ENCODE measurements around the gene TCEA3.

The TCEA3 gene

GRCh38 chr1:23385119-23385621, 39.4 kb downstream of the TCEA3 start:
- DNase-seq (ENCODE audit: low spot score), result no peak
- no peak overlapping the region for H3K4me3 ChIP-seq (ENCODE audit: severe bottlenecking)
- H3K9me3 ChIP-seq (ENCODE audit: severe bottlenecking), result no peaks in the 10 kb centered on the region
- peaks cover 26% of the 10 kb centered on the region for H3K4me1 ChIP-seq (ENCODE audit: insufficient read depth, poor library complexity, severe bottlenecking)
- TF ChIP-seq, protein P1, sequence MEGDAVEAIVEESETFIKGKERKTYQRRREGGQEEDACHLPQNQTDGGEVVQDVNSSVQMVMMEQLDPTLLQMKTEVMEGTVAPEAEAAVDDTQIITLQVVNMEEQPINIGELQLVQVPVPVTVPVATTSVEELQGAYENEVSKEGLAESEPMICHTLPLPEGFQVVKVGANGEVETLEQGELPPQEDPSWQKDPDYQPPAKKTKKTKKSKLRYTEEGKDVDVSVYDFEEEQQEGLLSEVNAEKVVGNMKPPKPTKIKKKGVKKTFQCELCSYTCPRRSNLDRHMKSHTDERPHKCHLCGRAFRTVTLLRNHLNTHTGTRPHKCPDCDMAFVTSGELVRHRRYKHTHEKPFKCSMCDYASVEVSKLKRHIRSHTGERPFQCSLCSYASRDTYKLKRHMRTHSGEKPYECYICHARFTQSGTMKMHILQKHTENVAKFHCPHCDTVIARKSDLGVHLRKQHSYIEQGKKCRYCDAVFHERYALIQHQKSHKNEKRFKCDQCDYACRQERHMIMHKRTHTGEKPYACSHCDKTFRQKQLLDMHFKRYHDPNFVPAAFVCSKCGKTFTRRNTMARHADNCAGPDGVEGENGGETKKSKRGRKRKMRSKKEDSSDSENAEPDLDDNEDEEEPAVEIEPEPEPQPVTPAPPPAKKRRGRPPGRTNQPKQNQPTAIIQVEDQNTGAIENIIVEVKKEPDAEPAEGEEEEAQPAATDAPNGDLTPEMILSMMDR (IDR thresholded peaks at IDR 0.05; ENCODE audit: poor library complexity, severe bottlenecking), result no peak
- H3K27me3 ChIP-seq (ENCODE audit: insufficient read depth, poor library complexity, severe bottlenecking), result no peaks in the 10 kb centered on the region
- H3K36me3 ChIP-seq (ENCODE audit: low read depth), result no peaks in the 10 kb centered on the region
- peak overlapping the region; percentile 71 for H3K27ac ChIP-seq (ENCODE audit: poor library complexity, severe bottlenecking)
- ATAC-seq (ENCODE audit: low read depth), result no peak; the same call in 2 of the 3 replicates

GRCh38 chr1:23384312-23385058, 40.1 kb downstream of the TCEA3 start:
- TF ChIP-seq, protein P1 (IDR thresholded peaks at IDR 0.05; ENCODE audit: poor library complexity, severe bottlenecking), result no peak
- Histone ChIP-seq H3K27ac (ENCODE audit: poor library complexity, severe bottlenecking) (peak overlapping the region; percentile 71), H3K4me3 (ENCODE audit: severe bottlenecking) (no peak overlapping the region), H3K4me1 (ENCODE audit: insufficient read depth, poor library complexity, severe bottlenecking) (peaks cover 26% of the 10 kb centered on the region), H3K27me3 (ENCODE audit: insufficient read depth, poor library complexity, severe bottlenecking) (no peaks in the 10 kb centered on the region), H3K9me3 (ENCODE audit: severe bottlenecking) (no peaks in the 10 kb centered on the region), H3K36me3 (ENCODE audit: low read depth) (no peaks in the 10 kb centered on the region)
- ATAC-seq (ENCODE audit: low read depth), result peak; percentile 88
- no peak for DNase-seq (ENCODE audit: low spot score)

GRCh38 chr1:23383577-23384311, 40.8 kb downstream of the TCEA3 start:
- TF ChIP-seq, protein P1 (IDR thresholded peaks at IDR 0.05; ENCODE audit: poor library complexity, severe bottlenecking), result no peak
- no peak for DNase-seq (ENCODE audit: low spot score)
- Histone ChIP-seq H3K4me1 (ENCODE audit: insufficient read depth, poor library complexity, severe bottlenecking) (peaks cover 26% of the 10 kb centered on the region), H3K9me3 (ENCODE audit: severe bottlenecking) (no peaks in the 10 kb centered on the region), H3K27ac (ENCODE audit: poor library complexity, severe bottlenecking) (peak overlapping the region; percentile 71), H3K27me3 (ENCODE audit: insufficient read depth, poor library complexity, severe bottlenecking) (no peaks in the 10 kb centered on the region), H3K4me3 (ENCODE audit: severe bottlenecking) (no peak overlapping the region), H3K36me3 (ENCODE audit: low read depth) (no peaks in the 10 kb centered on the region)
- peak; percentile 30 for ATAC-seq (ENCODE audit: low read depth)

- TF ChIP-seq, protein P1 (IDR thresholded peaks at IDR 0.05; ENCODE audit: poor library complexity, severe bottlenecking), result no peak
- Histone ChIP-seq H3K4me3 (ENCODE audit: severe bottlenecking) (no peak overlapping the region), H3K36me3 (ENCODE audit: low read depth) (no peaks in the 10 kb centered on the region), H3K27me3 (ENCODE audit: insufficient read depth, poor library complexity, severe bottlenecking) (no peaks in the 10 kb centered on the region), H3K27ac (ENCODE audit: poor library complexity, severe bottlenecking) (no peak overlapping the region), H3K4me1 (ENCODE audit: insufficient read depth, poor library complexity, severe bottlenecking) (peaks cover 32% of the 10 kb centered on the region), H3K9me3 (ENCODE audit: severe bottlenecking) (no peaks in the 10 kb centered on the region)
- no peak for DNase-seq (ENCODE audit: low spot score)
- no peak for ATAC-seq (ENCODE audit: low read depth)
Measured at GRCh38 chr1:23381233-23381885, 43.2 kb downstream of the TCEA3 start.

Measured in RWPE2 (cell line).